Measurements from ENCODE around the gene BMERB1. TPM values are rescaled to one million over a fixed set of nuclear protein-coding genes. Genes with fewer than 3 reads are reported as not detected.

BMERB1 gene
- polyA plus RNA-seq, 1 donor (not counting 4 experiments of a cell fraction or from before 2014, with no cell fraction given): 7.8 TPM

DNA sequence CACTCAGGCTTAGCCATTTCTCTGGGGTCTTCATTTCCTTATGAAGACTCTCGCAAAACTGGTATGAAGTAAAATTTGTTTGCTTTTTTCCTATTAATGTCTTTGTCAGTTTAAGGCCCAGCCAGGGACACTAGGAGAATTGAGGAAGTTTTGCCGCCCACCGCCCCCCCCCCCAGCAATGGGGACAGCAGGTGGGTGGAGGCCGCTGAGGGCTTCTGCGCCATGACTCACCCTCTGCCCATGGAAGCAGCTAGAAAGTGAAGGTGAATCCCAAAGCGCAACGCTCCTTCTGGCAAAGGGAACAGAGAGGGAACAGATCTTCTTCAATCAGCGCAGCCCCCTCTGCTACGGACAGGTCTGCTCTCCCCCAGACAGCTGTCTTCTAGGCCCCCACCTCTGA lies 158.8 kb downstream of the BMERB1 start:
- H3K36me3 ChIP-seq (ENCODE audit: control insufficient read depth in 2 of 2, extremely low read depth in 1 of 2, insufficient read depth in 2 of 2, low read length in 2 of 2): peaks cover 3 to 14% of the 10 kb centered on the region in 2 experiments
- FAIRE-seq (no peak), DNase-seq (ENCODE audit: low read depth, low spot score) (no peak)
- no peak overlapping the region for H3K4me3 ChIP-seq (ENCODE audit: control insufficient read depth in 2 of 3, extremely low read depth in 1 of 3, insufficient read depth in 2 of 3, low read depth in 1 of 3, low read length in 3 of 3)
- TF ChIP-seq, protein P1, sequence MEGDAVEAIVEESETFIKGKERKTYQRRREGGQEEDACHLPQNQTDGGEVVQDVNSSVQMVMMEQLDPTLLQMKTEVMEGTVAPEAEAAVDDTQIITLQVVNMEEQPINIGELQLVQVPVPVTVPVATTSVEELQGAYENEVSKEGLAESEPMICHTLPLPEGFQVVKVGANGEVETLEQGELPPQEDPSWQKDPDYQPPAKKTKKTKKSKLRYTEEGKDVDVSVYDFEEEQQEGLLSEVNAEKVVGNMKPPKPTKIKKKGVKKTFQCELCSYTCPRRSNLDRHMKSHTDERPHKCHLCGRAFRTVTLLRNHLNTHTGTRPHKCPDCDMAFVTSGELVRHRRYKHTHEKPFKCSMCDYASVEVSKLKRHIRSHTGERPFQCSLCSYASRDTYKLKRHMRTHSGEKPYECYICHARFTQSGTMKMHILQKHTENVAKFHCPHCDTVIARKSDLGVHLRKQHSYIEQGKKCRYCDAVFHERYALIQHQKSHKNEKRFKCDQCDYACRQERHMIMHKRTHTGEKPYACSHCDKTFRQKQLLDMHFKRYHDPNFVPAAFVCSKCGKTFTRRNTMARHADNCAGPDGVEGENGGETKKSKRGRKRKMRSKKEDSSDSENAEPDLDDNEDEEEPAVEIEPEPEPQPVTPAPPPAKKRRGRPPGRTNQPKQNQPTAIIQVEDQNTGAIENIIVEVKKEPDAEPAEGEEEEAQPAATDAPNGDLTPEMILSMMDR (optimal IDR thresholded peaks at IDR 0.05 in 1 of 3, IDR thresholded peaks at IDR 0.05 in 1 of 3, conservative IDR thresholded peaks at IDR 0.05 in 1 of 3; ENCODE audit: extremely low read depth in 1 of 3, insufficient read depth in 2 of 3, low read length in 3 of 3): no peak
- TF ChIP-seq EZH2 (IDR thresholded peaks at IDR 0.05; ENCODE audit: low read length): no peak
- H3K9me3 ChIP-seq (ENCODE audit: control insufficient read depth, low read depth, low read length): no peaks in the 10 kb centered on the region
- no peak overlapping the region for H3K9ac ChIP-seq (ENCODE audit: control insufficient read depth, extremely low read depth, insufficient read depth, low read length)
- no peaks in the 10 kb centered on the region for H3K9me1 ChIP-seq (ENCODE audit: control insufficient read depth, extremely low read depth, insufficient read depth, low read length)
- H3K4me1 ChIP-seq (ENCODE audit: control insufficient read depth, extremely low read depth, insufficient read depth, low read length): peaks cover 25% of the 10 kb centered on the region
- dilution Hi-C loops (cut with MboI; ENCODE audit: extremely low pct_ligation_motif_present, low sequenced_read_pairs): no loop called here
- no peak overlapping the region for H3K27ac ChIP-seq (ENCODE audit: control insufficient read depth, insufficient read depth, low read length)
- H2AFZ ChIP-seq (ENCODE audit: control insufficient read depth, low read length): no peak overlapping the region
- H3K79me2 ChIP-seq (ENCODE audit: control insufficient read depth, insufficient read depth, low read length): no peaks in the 10 kb centered on the region
- no peak overlapping the region for H3K4me2 ChIP-seq (ENCODE audit: control insufficient read depth, extremely low read depth, insufficient read depth, low read depth, low read length)
- no peaks in the 10 kb centered on the region for H3K27me3 ChIP-seq (ENCODE audit: control insufficient read depth, extremely low read depth, insufficient read depth, low read length)
- no peaks in the 10 kb centered on the region for H4K20me1 ChIP-seq (ENCODE audit: control insufficient read depth, extremely low read depth, insufficient read depth, low read length)

DNA sequence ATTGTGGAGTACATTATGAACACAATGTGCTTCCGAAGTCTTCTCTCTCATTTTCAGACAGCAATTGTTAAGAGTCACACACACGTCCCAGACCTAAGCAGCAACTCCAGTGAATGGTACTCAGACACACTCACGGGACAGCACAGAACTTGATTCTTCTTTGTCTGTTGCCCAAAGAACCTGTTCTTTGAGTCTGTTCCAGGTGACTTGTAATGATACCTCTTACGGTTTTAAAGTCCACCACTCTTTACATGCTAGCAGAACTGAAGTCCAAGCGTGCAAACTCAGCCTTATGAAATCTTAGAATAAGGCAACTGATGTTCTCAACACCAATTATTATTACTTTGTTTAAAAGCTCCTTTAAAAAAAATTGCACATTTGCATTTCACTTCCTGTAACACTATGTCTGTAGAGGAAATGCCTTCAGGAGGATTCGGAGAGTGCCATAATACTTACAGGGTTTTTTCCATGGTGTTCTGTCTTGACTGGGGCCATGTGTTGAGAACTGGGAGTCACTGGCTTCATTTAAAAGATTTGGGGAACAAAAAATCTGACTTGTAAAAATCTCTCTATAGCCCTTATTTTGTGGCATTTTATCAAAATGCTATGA lies 160.4 kb downstream of the BMERB1 start:
- Histone ChIP-seq H3K4me1 (ENCODE audit: control insufficient read depth, extremely low read depth, insufficient read depth, low read length) (peaks cover 25% of the 10 kb centered on the region), H3K4me2 (ENCODE audit: control insufficient read depth, extremely low read depth, insufficient read depth, low read depth, low read length) (no peak overlapping the region), H3K9ac (ENCODE audit: control insufficient read depth, extremely low read depth, insufficient read depth, low read length) (no peak overlapping the region), H3K27me3 (ENCODE audit: control insufficient read depth, extremely low read depth, insufficient read depth, low read length) (no peaks in the 10 kb centered on the region), H3K27ac (ENCODE audit: control insufficient read depth, insufficient read depth, low read length) (no peak overlapping the region), H3K9me3 (ENCODE audit: control insufficient read depth, low read depth, low read length) (no peaks in the 10 kb centered on the region), H4K20me1 (ENCODE audit: control insufficient read depth, extremely low read depth, insufficient read depth, low read length) (no peaks in the 10 kb centered on the region), H3K79me2 (ENCODE audit: control insufficient read depth, insufficient read depth, low read length) (no peaks in the 10 kb centered on the region), H2AFZ (ENCODE audit: control insufficient read depth, low read length) (no peak overlapping the region), H3K9me1 (ENCODE audit: control insufficient read depth, extremely low read depth, insufficient read depth, low read length) (no peaks in the 10 kb centered on the region), H3K4me3 (ENCODE audit: control insufficient read depth in 2 of 3, extremely low read depth in 1 of 3, insufficient read depth in 2 of 3, low read depth in 1 of 3, low read length in 3 of 3) (no peak overlapping the region), H3K36me3 (ENCODE audit: control insufficient read depth in 2 of 2, extremely low read depth in 1 of 2, insufficient read depth in 2 of 2, low read length in 2 of 2) (peaks cover 5 to 20% of the 10 kb centered on the region in 2 experiments)
- DNase-seq (ENCODE audit: low read depth, low spot score) (no peak), FAIRE-seq (no peak)
- dilution Hi-C loops (cut with MboI; ENCODE audit: extremely low pct_ligation_motif_present, low sequenced_read_pairs): no loop called here
- no peak for TF ChIP-seq EZH2 (IDR thresholded peaks at IDR 0.05; ENCODE audit: low read length)
- TF ChIP-seq, protein P1 (optimal IDR thresholded peaks at IDR 0.05 in 1 of 3, IDR thresholded peaks at IDR 0.05 in 1 of 3, conservative IDR thresholded peaks at IDR 0.05 in 1 of 3; ENCODE audit: extremely low read depth in 1 of 3, insufficient read depth in 2 of 3, low read length in 3 of 3): no peak

Data from keratinocyte (primary cell).